ENCODE measurements around the gene SV2C. TPM values are rescaled to one million over a fixed set of nuclear protein-coding genes. Genes with fewer than 3 reads are reported as not detected.
"Not testable (repeated sequence)": the region's sequence is repeated elsewhere in the genome, so short reads cannot be mapped to it uniquely, and the experiment has no call there.

SV2C gene
- total RNA-seq, 3 donors from 2014 or later = 0.54 to 1.2 (median 0.58) TPM

DNA sequence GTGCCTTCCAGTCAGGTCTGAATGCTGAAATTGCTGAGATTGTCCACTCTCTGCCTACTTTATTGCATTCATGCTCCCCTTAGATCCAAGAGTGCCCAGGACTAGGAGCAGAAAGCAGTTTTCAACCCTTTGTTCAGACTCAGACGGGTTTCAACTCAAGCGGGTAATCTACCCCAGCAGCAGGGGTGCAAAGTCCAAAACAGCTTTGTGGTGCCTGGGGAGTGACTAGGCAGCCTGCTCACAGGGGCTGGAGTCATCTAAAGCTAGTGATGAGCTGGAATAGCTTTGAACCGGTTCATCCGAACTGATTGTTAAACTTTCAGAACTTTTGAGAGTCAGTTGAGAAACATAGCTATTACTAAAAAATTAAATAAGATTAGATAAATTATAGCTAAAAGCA is 248.9 kb downstream of the SV2C start:
- Histone ChIP-seq H3K4me3 (no peak overlapping the region), H3K36me3 (ENCODE audit: low read depth) (no peaks in the 10 kb centered on the region), H3K4me1 (ENCODE audit: low read depth) (peaks cover 7% of the 10 kb centered on the region), H3K9me3 (no peaks in the 10 kb centered on the region)
- ATAC-seq = peak; percentile 90
- peak in 2 of 3 donors; percentile 52 for DNase-seq
- intact Hi-C loops (cut with DNase I, micrococcal nuclease) = no loop called here
- TF ChIP-seq, protein P1, sequence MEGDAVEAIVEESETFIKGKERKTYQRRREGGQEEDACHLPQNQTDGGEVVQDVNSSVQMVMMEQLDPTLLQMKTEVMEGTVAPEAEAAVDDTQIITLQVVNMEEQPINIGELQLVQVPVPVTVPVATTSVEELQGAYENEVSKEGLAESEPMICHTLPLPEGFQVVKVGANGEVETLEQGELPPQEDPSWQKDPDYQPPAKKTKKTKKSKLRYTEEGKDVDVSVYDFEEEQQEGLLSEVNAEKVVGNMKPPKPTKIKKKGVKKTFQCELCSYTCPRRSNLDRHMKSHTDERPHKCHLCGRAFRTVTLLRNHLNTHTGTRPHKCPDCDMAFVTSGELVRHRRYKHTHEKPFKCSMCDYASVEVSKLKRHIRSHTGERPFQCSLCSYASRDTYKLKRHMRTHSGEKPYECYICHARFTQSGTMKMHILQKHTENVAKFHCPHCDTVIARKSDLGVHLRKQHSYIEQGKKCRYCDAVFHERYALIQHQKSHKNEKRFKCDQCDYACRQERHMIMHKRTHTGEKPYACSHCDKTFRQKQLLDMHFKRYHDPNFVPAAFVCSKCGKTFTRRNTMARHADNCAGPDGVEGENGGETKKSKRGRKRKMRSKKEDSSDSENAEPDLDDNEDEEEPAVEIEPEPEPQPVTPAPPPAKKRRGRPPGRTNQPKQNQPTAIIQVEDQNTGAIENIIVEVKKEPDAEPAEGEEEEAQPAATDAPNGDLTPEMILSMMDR (IDR thresholded peaks at IDR 0.05) = no peak

DNA sequence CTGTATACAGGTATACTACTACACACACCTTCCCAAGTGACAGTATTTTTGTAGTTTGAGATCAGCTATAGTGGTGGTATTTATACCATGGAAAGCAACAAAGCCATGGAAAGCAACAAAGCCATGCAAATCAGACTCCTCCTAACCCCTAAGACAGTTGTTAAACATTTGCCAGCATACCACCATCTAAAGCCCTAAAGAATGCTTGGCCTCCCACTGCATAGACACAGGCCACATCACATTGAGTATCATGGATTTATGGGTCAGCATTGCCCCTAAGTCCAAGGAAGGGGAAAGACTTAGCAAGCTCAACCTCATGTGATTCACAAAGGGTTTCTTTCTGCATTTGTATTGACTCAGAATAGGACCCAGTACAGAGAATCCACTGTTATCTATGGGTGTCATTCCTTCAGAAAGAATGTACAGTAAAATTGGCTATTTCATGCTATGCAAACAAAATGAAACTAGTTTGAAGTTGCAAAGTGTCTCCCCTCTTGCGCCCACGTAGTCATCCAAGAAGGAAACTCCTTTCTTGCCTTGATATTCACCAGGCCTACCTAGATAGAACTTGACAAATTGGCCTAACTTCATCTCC is 249.5 kb downstream of the SV2C start:
- no peaks in the 10 kb centered on the region for H3K36me3 ChIP-seq (ENCODE audit: low read depth)
- no peaks in the 10 kb centered on the region for H3K9me3 ChIP-seq
- DNase-seq (no peak), ATAC-seq (no peak)
- peaks cover 10% of the 10 kb centered on the region for H3K4me1 ChIP-seq (ENCODE audit: low read depth)
- H3K4me3 ChIP-seq = no peak overlapping the region
- TF ChIP-seq, protein P1 (IDR thresholded peaks at IDR 0.05) = no peak
- intact Hi-C loops (cut with DNase I, micrococcal nuclease) = no loop called here

DNA sequence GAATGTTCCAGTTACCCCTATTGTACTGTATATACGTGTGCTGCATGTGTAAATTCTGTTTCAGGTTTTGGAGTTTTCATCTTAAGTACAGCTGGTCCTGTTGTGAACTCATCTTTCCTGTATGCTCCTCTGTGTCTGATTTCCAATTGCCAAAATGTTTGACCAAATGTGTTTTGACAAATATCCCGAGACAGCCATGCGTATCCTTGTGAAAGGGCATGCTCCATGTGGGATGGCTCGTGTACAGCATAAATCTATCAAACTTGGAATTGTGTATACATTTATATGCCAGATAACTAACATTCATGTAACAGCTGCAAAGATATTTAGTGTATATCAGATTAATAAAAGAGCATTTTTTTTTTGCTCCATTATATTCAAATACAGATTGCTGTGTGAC is 250.4 kb downstream of the SV2C start:
- Histone ChIP-seq H3K4me1 (ENCODE audit: low read depth) (peaks cover 15% of the 10 kb centered on the region), H3K9me3 (no peaks in the 10 kb centered on the region), H3K4me3 (no peak overlapping the region), H3K36me3 (ENCODE audit: low read depth) (no peaks in the 10 kb centered on the region)
- intact Hi-C loops (cut with DNase I, micrococcal nuclease) = no loop called here
- no peak for ATAC-seq
- TF ChIP-seq, protein P1 (IDR thresholded peaks at IDR 0.05) = no peak
- no peak for DNase-seq

DNA sequence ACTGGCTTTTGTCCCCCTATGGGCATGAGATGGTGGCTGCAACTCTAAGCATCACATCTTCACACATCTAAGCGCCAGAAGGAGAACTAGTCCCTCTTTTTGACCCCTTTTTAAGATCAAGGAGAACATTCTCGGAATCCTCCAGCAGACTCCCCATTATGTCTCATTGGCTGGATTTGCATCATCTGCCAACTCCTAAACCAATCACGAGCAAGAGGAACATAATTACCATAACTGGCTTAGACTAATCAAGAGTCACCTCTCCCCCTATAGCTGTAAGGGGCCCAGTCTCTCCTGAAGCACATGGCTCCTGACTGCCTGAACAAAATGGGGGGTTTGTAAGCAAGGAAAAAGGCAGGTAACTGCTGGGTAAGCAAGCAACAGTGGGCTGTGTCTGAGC is 251.4 kb downstream of the SV2C start:
- Histone ChIP-seq H3K9me3 (no peaks in the 10 kb centered on the region), H3K36me3 (ENCODE audit: low read depth) (no peaks in the 10 kb centered on the region), H3K4me1 (ENCODE audit: low read depth) (peaks cover 15% of the 10 kb centered on the region), H3K4me3 (no peak overlapping the region)
- intact Hi-C loops (cut with DNase I, micrococcal nuclease) = no loop called here
- TF ChIP-seq, protein P1 (IDR thresholded peaks at IDR 0.05) = no peak
- ATAC-seq (no peak), DNase-seq (no peak)

DNA sequence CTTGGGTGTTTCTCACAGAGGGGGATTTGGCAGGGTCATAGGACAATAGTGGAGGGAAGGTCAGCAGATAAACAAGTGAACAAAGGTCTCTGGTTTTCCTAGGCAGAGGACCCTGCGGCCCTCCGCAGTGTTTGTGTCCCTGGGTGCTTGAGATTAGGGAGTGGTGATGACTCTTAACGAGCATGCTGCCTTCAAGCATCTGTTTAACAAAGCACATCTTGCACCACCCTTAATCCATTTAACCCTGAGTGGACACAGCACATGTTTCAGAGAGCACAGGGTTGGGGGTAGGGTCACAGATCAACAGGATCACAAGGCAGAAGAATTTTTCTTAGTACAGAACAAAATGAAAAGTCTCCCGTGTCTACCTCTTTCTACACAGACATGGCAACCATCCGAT is 252.3 kb downstream of the SV2C start:
- H3K36me3 ChIP-seq (ENCODE audit: low read depth); H3K9me3 ChIP-seq; DNase-seq; ATAC-seq; H3K4me3 ChIP-seq; intact Hi-C loops (cut with DNase I, micrococcal nuclease): not testable (repeated sequence)
- peaks cover 15% of the 10 kb centered on the region for H3K4me1 ChIP-seq (ENCODE audit: low read depth)

DNA sequence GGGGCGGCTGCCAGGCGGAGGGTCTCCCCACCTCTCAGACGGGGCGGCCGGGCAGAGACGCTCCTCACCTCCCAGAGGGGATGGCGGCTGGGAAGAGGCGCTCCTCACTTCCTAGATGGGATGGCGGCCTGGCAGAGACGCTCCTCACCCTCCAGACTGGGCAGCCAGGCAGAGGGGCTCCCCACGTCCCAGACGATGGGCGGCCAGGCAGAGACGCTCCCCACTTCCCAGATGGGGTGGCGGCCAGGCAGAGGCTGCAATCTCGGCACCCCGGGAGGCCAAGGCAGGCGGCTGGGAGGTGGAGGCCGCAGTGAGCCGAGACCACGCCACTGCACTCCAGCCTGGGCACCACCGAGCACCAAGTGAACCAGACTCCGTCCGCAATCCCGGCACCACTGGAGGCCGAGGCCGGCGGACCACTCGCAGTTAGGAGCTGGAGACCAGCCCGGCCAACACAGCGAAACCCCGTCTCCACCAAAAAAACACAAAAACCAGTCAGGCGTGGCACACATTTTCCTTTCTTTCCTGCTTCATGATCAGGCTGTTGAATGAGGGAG is 253.1 kb downstream of the SV2C start:
- H3K4me3 ChIP-seq; ATAC-seq; intact Hi-C loops (cut with DNase I, micrococcal nuclease); H3K9me3 ChIP-seq; DNase-seq; H3K36me3 ChIP-seq (ENCODE audit: low read depth): not testable (repeated sequence)
- H3K4me1 ChIP-seq (ENCODE audit: low read depth) = peaks cover 15% of the 10 kb centered on the region

Measured in mucosa of descending colon (tissue), 3 donors.